HEK293 (cell line): Measurements from ENCODE around the gene TDG.

Experiments
- KLF16 ChIP-seq: fragments of 450-650 bp; formaldehyde crosslinking; IDR thresholded peaks from 2 replicates; pipeline ENCODE4 v1.5.1; 2017; ENCODE audit warnings: missing biosample characterization, missing genetic modification characterization
- MEIS1 ChIP-seq: sonication (generic); formaldehyde crosslinking; IDR thresholded peaks from 2 replicates; pipeline ENCODE4 v1.8.1; 2022; ENCODE audit warnings: missing genetic modification reagents, mild to moderate bottlenecking, borderline replicate concordance
- SP3 ChIP-seq: fragments of 450-650 bp; formaldehyde crosslinking; IDR thresholded peaks from 2 replicates; pipeline ENCODE4 v1.5.1; 2016; ENCODE audit warnings: missing biosample characterization, missing genetic modification characterization
- ZBTB20 ChIP-seq: fragments of 450-650 bp; formaldehyde crosslinking; IDR thresholded peaks from 2 replicates; pipeline ENCODE4 v1.5.1; 2016; ENCODE audit warnings: missing biosample characterization, missing genetic modification characterization
- ZFHX2 ChIP-seq: fragments of 450-650 bp; formaldehyde crosslinking; conservative IDR thresholded peaks from 2 replicates; pipeline ENCODE4 v1.5.1; 2016; ENCODE audit warnings: missing biosample characterization, missing genetic modification characterization
- ZFP3 ChIP-seq: fragments of 450-650 bp; formaldehyde crosslinking; IDR thresholded peaks from 2 replicates; pipeline ENCODE4 v1.5.1; 2016; ENCODE audit warnings: low read depth, missing biosample characterization, missing genetic modification characterization
- ZNF138 ChIP-seq: fragments of 450-650 bp; formaldehyde crosslinking; IDR thresholded peaks from 2 replicates; pipeline ENCODE4 v1.5.1; 2016; ENCODE audit warnings: missing biosample characterization, missing genetic modification characterization, borderline replicate concordance
- ZNF140 ChIP-seq: fragments of 450-650 bp; formaldehyde crosslinking; IDR thresholded peaks from 2 replicates; pipeline ENCODE4 v1.5.1; 2016; ENCODE audit warnings: missing biosample characterization, missing genetic modification characterization
- ZNF146 ChIP-seq: fragments of 450-650 bp; formaldehyde crosslinking; IDR thresholded peaks from 2 replicates; pipeline ENCODE4 v1.5.1; 2016; ENCODE audit warnings: missing biosample characterization, missing genetic modification characterization
- ZNF175 ChIP-seq: fragments of 450-650 bp; formaldehyde crosslinking; IDR thresholded peaks from 2 replicates; pipeline ENCODE4 v1.5.1; 2016; ENCODE audit warnings: missing biosample characterization, missing genetic modification characterization
- ZNF202 ChIP-seq: fragments of 450-650 bp; formaldehyde crosslinking; IDR thresholded peaks from 2 replicates; pipeline ENCODE4 v1.5.1; 2016; ENCODE audit warnings: missing biosample characterization, missing genetic modification characterization, borderline replicate concordance
- ZNF292 ChIP-seq: fragments of 450-650 bp; formaldehyde crosslinking; IDR thresholded peaks from 2 replicates; pipeline ENCODE4 v1.5.1; 2016; ENCODE audit warnings: low read depth, missing biosample characterization, missing genetic modification characterization, borderline replicate concordance
- ZNF311 ChIP-seq: fragments of 450-650 bp; formaldehyde crosslinking; IDR thresholded peaks from 2 replicates; pipeline ENCODE4 v1.5.1; 2017; ENCODE audit warnings: missing biosample characterization, missing genetic modification characterization, borderline replicate concordance
- ZNF324 ChIP-seq: fragments of 450-650 bp; formaldehyde crosslinking; IDR thresholded peaks from 2 replicates; pipeline ENCODE4 v1.5.1; 2016; ENCODE audit warnings: missing biosample characterization, missing genetic modification characterization
- ZNF366 ChIP-seq: fragments of 450-650 bp; formaldehyde crosslinking; conservative IDR thresholded peaks from 2 replicates; pipeline ENCODE4 v1.5.1; 2016; ENCODE audit warnings: missing biosample characterization, missing genetic modification characterization
- ZNF416 ChIP-seq: fragments of 450-650 bp; formaldehyde crosslinking; IDR thresholded peaks from 2 replicates; pipeline ENCODE4 v1.5.1; 2016; ENCODE audit warnings: missing biosample characterization, missing genetic modification characterization
- ZNF423 ChIP-seq: fragments of 450-650 bp; formaldehyde crosslinking; IDR thresholded peaks from 2 replicates; pipeline ENCODE4 v1.5.1; 2016; ENCODE audit warnings: missing biosample characterization, missing genetic modification characterization
- ZNF426 ChIP-seq: fragments of 450-650 bp; formaldehyde crosslinking; IDR thresholded peaks from 2 replicates; pipeline ENCODE4 v1.5.1; 2017; ENCODE audit warnings: missing biosample characterization, missing genetic modification characterization, mild to moderate bottlenecking, inconsistent platforms, moderate library complexity
- ZNF501 ChIP-seq: fragments of 450-650 bp; formaldehyde crosslinking; IDR thresholded peaks from 2 replicates; pipeline ENCODE4 v1.5.1; 2016; ENCODE audit warnings: missing biosample characterization, missing genetic modification characterization
- ZNF558 ChIP-seq: fragments of 450-650 bp; formaldehyde crosslinking; IDR thresholded peaks from 2 replicates; pipeline ENCODE4 v1.5.1; 2016; ENCODE audit warnings: missing biosample characterization, missing genetic modification characterization
- ZNF585B ChIP-seq: fragments of 450-650 bp; formaldehyde crosslinking; IDR thresholded peaks from 2 replicates; pipeline ENCODE4 v1.5.1; 2016; ENCODE audit warnings: missing biosample characterization, missing genetic modification characterization
- ZNF600 ChIP-seq: fragments of 450-650 bp; formaldehyde crosslinking; IDR thresholded peaks from 2 replicates; pipeline ENCODE4 v1.5.1; 2016; ENCODE audit warnings: missing biosample characterization, missing genetic modification characterization
- ZNF610 ChIP-seq: fragments of 450-650 bp; formaldehyde crosslinking; IDR thresholded peaks from 2 replicates; pipeline ENCODE4 v1.5.1; 2016; ENCODE audit warnings: missing biosample characterization, missing genetic modification characterization, borderline replicate concordance
- ZNF629 ChIP-seq: fragments of 450-650 bp; formaldehyde crosslinking; IDR thresholded peaks from 2 replicates; pipeline ENCODE4 v1.5.1; 2017; ENCODE audit warnings: missing biosample characterization, missing genetic modification characterization
- ZNF660 ChIP-seq: fragments of 450-650 bp; IDR thresholded peaks from 2 replicates; pipeline ENCODE4 v1.5.1; 2018; ENCODE audit warnings: missing biosample characterization, mild to moderate bottlenecking, missing genetic modification characterization
- ZNF664 ChIP-seq: fragments of 450-650 bp; formaldehyde crosslinking; IDR thresholded peaks from 2 replicates; pipeline ENCODE4 v1.5.1; 2016; ENCODE audit warnings: missing biosample characterization, missing genetic modification characterization
- ZNF677 ChIP-seq: fragments of 450-650 bp; IDR thresholded peaks from 2 replicates; pipeline ENCODE4 v1.5.0; 2018; ENCODE audit warnings: missing biosample characterization, mild to moderate bottlenecking, missing genetic modification characterization, moderate library complexity
- ZNF768 ChIP-seq: fragments of 450-650 bp; formaldehyde crosslinking; IDR thresholded peaks from 2 replicates; pipeline ENCODE4 v1.5.1; 2018; ENCODE audit warnings: missing biosample characterization, mild to moderate bottlenecking, missing genetic modification characterization
- ZNF785 ChIP-seq: fragments of 450-650 bp; formaldehyde crosslinking; IDR thresholded peaks from 2 replicates; pipeline ENCODE4 v1.5.1; 2016; ENCODE audit warnings: missing biosample characterization, missing genetic modification characterization
- TF ChIP-seq, protein P1 (sequence below): fragments of 450-650 bp; formaldehyde crosslinking; IDR thresholded peaks from 2 replicates; pipeline ENCODE4 v1.5.1; 2016; ENCODE audit warnings: missing biosample characterization, missing genetic modification characterization
- TF ChIP-seq, protein P2 (sequence below): fragments of 450-650 bp; formaldehyde crosslinking; optimal IDR thresholded peaks from 2 replicates; pipeline ENCODE3; 2016; ENCODE audit warnings: missing biosample characterization, mild to moderate bottlenecking, missing genetic modification characterization
- TF ChIP-seq, protein P3 (sequence below): fragments of 450-650 bp; formaldehyde crosslinking; IDR thresholded peaks from 2 replicates; pipeline ENCODE4 v1.5.1; 2016; ENCODE audit warnings: missing biosample characterization, missing genetic modification characterization
- TF ChIP-seq, protein P4 (sequence below): fragments of 450-650 bp; formaldehyde crosslinking; IDR thresholded peaks from 2 replicates; pipeline ENCODE4 v1.5.1; 2016; ENCODE audit warnings: missing biosample characterization, missing genetic modification characterization
- TF ChIP-seq, protein P5 (sequence below): fragments of 450-650 bp; formaldehyde crosslinking; IDR thresholded peaks from 2 replicates; pipeline ENCODE4 v1.5.1; 2016; ENCODE audit warnings: missing biosample characterization, missing genetic modification characterization

The TDG gene

DNA sequence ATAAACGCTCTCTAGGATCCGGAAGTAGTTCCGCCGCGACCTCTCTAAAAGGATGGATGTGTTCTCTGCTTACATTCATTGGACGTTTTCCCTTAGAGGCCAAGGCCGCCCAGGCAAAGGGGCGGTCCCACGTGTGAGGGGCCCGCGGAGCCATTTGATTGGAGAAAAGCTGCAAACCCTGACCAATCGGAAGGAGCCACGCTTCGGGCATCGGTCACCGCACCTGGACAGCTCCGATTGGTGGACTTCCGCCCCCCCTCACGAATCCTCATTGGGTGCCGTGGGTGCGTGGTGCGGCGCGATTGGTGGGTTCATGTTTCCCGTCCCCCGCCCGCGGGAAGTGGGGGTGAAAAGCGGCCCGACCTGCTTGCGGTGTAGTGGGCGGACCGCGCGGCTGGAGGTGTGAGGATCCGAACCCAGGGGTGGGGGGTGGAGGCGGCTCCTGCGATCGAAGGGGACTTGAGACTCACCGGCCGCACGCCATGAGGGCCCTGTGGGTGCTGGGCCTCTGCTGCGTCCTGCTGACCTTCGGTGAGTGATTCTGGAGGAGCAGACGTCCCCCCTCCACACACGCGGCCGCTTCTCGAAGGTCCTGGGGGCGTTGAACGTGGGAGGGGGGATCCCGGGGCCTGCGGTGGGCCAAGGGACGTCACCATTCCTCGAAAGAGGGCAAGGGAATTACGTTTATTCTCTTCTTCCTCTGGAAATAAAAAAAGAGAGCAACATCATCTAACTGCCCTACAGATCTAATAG is 35.5 kb upstream of the TDG start, which contains the start of gene HSP90B1 (continued):
- TF ChIP-seq, protein P1, sequence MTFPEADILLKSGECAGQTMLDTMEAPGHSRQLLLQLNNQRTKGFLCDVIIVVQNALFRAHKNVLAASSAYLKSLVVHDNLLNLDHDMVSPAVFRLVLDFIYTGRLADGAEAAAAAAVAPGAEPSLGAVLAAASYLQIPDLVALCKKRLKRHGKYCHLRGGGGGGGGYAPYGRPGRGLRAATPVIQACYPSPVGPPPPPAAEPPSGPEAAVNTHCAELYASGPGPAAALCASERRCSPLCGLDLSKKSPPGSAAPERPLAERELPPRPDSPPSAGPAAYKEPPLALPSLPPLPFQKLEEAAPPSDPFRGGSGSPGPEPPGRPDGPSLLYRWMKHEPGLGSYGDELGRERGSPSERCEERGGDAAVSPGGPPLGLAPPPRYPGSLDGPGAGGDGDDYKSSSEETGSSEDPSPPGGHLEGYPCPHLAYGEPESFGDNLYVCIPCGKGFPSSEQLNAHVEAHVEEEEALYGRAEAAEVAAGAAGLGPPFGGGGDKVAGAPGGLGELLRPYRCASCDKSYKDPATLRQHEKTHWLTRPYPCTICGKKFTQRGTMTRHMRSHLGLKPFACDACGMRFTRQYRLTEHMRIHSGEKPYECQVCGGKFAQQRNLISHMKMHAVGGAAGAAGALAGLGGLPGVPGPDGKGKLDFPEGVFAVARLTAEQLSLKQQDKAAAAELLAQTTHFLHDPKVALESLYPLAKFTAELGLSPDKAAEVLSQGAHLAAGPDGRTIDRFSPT, result no peak
- TF ChIP-seq ZNF664, result no peak
- no peak for TF ChIP-seq ZNF311 (tag by site-specific recombination)
- TF ChIP-seq, protein P2, sequence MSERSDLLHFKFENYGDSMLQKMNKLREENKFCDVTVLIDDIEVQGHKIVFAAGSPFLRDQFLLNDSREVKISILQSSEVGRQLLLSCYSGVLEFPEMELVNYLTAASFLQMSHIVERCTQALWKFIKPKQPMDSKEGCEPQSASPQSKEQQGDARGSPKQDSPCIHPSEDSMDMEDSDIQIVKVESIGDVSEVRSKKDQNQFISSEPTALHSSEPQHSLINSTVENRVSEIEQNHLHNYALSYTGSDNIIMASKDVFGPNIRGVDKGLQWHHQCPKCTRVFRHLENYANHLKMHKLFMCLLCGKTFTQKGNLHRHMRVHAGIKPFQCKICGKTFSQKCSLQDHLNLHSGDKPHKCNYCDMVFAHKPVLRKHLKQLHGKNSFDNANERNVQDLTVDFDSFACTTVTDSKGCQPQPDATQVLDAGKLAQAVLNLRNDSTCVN (tag by site-specific recombination), result peak; percentile 32
- TF ChIP-seq ZNF138 (tag by site-specific recombination), result no peak
- TF ChIP-seq, protein P3, sequence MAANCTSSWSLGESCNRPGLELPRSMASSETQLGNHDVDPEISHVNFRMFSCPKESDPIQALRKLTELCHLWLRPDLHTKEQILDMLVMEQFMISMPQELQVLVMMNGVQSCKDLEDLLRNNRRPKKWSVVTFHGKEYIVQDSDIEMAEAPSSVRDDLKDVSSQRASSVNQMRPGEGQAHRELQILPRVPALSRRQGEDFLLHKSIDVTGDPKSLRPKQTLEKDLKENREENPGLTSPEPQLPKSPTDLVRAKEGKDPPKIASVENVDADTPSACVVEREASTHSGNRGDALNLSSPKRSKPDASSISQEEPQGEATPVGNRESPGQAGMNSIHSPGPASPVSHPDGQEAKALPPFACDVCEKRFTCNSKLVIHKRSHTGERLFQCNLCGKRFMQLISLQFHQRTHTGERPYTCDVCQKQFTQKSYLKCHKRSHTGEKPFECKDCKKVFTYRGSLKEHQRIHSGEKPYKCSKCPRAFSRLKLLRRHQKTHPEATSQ (tag by site-specific recombination), result peak; percentile 67; the same call in 1 of the 2 replicates
- TF ChIP-seq ZNF660 (tag by site-specific recombination), result peak; percentile 74; the same call in 1 of the 2 replicates
- TF ChIP-seq ZNF366 (tag by site-specific recombination), result no peak; the same call in 1 of the 2 replicates
- no peak for TF ChIP-seq ZNF426 (tag by site-specific recombination)
- TF ChIP-seq ZNF416 (tag by site-specific recombination), result no peak
- TF ChIP-seq, protein P4, sequence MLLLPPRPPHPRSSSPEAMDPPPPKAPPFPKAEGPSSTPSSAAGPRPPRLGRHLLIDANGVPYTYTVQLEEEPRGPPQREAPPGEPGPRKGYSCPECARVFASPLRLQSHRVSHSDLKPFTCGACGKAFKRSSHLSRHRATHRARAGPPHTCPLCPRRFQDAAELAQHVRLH (tag by site-specific recombination), result peak; percentile 13; the same call in 1 of the 2 replicates
- TF ChIP-seq ZNF202 (tag by site-specific recombination), result no peak
- TF ChIP-seq MEIS1 (CRISPR knock-in tag), result no peak
- no peak for TF ChIP-seq ZBTB20 (tag by site-specific recombination)
- TF ChIP-seq ZNF768 (tag by site-specific recombination), result no peak
- 0 out of 2 replicates have a peak, but pooled peaks have one; percentile 34 for TF ChIP-seq ZNF324
- no peak for TF ChIP-seq ZFP3
- TF ChIP-seq, protein P5, sequence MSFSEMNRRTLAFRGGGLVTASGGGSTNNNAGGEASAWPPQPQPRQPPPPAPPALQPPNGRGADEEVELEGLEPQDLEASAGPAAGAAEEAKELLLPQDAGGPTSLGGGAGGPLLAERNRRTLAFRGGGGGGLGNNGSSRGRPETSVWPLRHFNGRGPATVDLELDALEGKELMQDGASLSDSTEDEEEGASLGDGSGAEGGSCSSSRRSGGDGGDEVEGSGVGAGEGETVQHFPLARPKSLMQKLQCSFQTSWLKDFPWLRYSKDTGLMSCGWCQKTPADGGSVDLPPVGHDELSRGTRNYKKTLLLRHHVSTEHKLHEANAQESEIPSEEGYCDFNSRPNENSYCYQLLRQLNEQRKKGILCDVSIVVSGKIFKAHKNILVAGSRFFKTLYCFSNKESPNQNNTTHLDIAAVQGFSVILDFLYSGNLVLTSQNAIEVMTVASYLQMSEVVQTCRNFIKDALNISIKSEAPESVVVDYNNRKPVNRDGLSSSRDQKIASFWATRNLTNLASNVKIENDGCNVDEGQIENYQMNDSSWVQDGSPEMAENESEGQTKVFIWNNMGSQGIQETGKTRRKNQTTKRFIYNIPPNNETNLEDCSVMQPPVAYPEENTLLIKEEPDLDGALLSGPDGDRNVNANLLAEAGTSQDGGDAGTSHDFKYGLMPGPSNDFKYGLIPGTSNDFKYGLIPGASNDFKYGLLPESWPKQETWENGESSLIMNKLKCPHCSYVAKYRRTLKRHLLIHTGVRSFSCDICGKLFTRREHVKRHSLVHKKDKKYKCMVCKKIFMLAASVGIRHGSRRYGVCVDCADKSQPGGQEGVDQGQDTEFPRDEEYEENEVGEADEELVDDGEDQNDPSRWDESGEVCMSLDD (tag by site-specific recombination), result peak; percentile 78; the same call in 1 of the 2 replicates
- no peak for TF ChIP-seq ZNF558 (tag by site-specific recombination)
- TF ChIP-seq ZNF292 (tag by site-specific recombination), result no peak
- no peak for TF ChIP-seq ZNF600 (tag by site-specific recombination)
- TF ChIP-seq KLF16 (tag by site-specific recombination), result peak; percentile 95
- no peak for TF ChIP-seq ZNF140 (tag by site-specific recombination)
- TF ChIP-seq ZNF629 (tag by site-specific recombination), result 0 out of 2 replicates have a peak, but pooled peaks have one; percentile 28
- peak; percentile 89 for TF ChIP-seq SP3 (tag by site-specific recombination)
- TF ChIP-seq ZNF501 (tag by site-specific recombination), result peak; percentile 93
- TF ChIP-seq ZNF677 (tag by site-specific recombination), result no peak
- 0 out of 2 replicates have a peak, but pooled peaks have one; percentile 62 for TF ChIP-seq ZNF610 (tag by site-specific recombination)
- peak; percentile 99 for TF ChIP-seq ZFHX2 (tag by site-specific recombination)
- no peak for TF ChIP-seq ZNF175 (tag by site-specific recombination)
- TF ChIP-seq ZNF785, result 0 out of 2 replicates have a peak, but pooled peaks have one; percentile 19
- peak; percentile 28; the same call in 1 of the 2 replicates for TF ChIP-seq ZNF423 (tag by site-specific recombination)
- no peak for TF ChIP-seq ZNF146 (tag by site-specific recombination)
- TF ChIP-seq ZNF585B (tag by site-specific recombination), result no peak
